HPDE6-E6E7 (cell line): ENCODE data around the gene GRIK1.

ENCODE experiments used
- DNase-seq: peaks from one replicate; pipeline ENCODE4 v3.0.0; 2011; ENCODE audit warnings: missing footprints; ENCODE audit errors: extremely low spot score

The GRIK1 gene

DNA sequence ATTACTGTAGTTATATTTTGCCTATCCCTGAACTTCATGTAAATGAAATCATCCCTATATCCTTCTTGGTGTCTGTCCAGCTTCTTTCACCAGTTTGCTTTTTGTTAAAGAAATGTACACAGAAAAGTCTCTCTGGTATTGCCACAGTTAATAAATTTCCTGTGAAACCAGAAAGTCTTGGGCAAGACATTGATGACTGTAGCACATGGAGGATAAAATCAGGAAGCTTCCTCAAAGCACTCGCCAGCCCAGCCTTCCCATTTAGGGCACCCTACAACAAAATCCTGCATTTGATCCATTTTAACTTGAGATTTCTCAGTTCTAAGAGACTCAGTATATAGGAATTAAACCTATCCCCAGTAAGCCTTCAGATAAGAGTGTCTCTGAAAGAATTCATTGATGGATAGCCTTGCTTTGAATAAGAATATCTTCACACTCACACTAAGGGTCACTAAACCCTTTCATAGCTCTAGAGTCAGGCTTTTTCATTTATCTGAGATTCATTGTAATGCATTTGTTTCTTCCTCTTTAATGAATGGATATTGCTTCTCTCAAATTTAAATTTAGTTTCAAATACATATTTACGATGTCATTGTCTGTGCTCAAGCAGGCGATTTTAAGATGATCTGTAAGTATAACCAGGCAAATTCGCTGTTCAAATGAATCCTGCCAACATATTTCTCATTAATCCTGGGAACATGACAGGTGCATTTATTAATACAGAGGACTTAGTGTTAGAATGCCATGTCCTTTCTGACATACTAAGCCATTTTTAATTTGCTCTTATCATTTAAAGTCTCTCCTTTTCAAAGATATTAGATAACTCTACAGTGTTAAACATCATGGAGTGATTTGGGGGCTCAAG is 153.1 kb downstream of the GRIK1 start:
- no peak for DNase-seq

DNA sequence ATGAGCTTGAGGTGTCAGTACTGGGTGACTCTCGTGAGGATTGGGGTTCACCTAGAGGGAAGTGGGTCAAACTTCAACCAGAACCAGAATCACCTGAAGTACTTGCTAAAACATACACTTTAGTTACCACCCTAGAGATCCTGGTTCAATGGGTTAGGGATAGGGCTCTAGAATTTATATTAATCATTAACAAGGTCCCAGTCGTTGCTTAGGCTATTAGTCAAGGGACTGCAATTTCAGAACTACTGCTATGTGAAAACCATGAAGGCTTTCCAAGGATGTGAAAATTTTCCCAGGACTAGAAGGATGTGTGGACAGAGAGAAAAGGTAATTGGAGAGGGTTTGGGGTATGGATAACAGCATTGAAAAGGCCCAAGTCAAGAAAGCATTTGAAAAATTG is 162.6 kb downstream of the GRIK1 start:
- no peak for DNase-seq

DNA sequence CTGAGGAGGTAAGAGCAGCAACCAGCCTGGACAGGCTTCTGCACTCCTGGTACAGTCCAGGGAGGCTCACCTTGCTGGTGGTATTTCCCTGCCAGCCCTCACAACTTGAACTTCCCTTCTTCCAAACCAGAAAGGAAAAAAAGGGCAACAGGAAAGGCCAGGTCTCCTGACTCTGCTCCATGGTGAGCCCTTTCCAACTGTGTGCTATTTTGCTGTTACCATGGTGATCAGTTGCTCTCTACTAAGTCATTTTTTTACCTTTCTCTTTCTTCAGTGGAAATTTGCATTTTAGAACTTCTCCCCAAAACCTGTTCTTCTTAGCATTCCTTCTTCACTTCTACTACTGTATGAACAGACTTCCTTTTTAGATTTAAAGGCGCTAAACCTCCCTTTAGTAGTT is 164.3 kb downstream of the GRIK1 start:
- DNase-seq, result no peak

- DNase-seq, result no peak
Measured at GRCh38 chr21:29771491-29772066, 168.2 kb downstream of the GRIK1 start.

DNA sequence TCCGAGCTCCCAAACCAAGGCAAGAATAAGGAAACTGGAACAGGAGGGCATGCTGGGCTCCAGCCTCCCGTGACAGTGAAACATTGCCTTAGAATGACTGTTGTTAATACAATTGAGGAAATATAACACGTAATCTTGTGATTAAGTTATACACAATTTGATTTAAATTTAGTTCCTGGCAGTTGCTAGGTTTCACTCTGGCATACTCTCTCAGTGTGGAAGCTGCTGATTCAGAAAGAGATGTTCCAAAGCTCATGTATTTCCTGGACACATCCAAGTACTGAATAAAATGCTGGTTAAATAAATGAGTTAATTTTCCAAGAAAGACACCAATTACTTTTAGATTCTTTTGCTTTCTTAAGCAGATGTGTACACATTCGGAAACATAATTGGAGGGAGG is 176.1 kb downstream of the GRIK1 start:
- DNase-seq, result no peak

GRCh38 chr21:29762570-29763082 is 177.2 kb downstream of the GRIK1 start:
- no peak for DNase-seq

DNA sequence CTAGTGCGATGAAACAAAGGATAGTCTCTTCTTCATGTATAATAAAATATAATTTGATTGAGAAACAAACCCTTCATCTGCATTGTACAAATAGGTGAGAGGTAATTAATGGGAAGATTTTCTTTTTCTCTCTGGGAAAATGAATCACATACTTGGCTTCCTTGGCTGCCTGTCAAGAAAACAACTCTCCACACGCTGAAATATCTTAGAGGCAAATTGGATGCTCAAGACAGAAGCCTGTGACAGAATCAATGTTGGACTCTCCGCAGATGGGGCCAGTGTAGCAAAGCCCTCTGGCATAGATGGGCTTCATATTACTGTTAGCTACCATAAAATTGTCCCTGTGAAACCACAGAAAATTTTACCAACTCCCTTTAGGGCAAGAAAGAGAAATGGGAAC is 186.6 kb downstream of the GRIK1 start:
- no peak for DNase-seq

- no peak for DNase-seq
Measured at GRCh38 chr21:29751473-29752185, 188.2 kb downstream of the GRIK1 start.

GRCh38 chr21:29749957-29750356 is 189.8 kb downstream of the GRIK1 start:
- DNase-seq, result no peak

DNA sequence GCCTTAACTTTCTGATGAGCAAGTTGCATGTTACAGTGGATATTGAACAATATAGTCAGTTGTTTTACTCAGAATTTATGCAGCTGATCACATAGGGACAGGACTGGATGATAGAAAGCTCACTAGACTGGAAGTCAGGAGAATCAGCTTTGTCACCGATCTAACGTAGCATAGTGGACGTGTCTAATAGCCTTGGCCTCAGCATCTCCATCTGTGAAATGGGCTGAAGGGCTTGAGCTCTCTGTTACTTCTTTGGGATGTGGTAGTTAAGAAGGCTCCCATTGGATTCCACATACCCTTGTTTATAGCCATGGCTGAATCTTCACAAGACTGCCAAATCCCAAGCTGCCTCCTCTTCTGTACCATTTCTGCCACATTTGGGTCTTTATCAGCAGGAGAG is 190.6 kb downstream of the GRIK1 start:
- DNase-seq, result no peak

GRCh38 chr21:29748391-29749167 is 191.2 kb downstream of the GRIK1 start:
- DNase-seq, result no peak

GRCh38 chr21:29741761-29742160 is 198.0 kb downstream of the GRIK1 start:
- no peak for DNase-seq

DNA sequence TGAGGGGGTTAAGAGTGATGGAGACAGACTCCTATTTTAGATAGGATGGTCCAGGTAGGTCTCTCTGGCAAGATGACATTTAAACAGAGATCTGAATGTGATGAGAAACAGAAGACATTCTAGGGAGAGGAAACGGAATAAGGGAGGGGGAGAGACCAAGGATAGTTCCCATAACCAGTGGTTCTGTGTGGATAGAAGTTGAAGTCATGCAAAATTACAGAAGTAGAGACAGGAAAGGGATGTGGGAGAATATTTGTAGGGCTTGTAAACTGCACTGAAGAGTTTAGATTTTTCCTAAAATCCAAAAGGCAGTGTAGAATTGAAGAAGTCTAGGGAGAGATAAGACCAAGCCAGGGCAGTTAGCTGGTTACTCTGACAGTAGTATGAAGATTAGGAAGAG is 200.6 kb downstream of the GRIK1 start:
- no peak for DNase-seq

- DNase-seq, result no peak
Measured at GRCh38 chr21:29738730-29739129, 201.1 kb downstream of the GRIK1 start.

DNA sequence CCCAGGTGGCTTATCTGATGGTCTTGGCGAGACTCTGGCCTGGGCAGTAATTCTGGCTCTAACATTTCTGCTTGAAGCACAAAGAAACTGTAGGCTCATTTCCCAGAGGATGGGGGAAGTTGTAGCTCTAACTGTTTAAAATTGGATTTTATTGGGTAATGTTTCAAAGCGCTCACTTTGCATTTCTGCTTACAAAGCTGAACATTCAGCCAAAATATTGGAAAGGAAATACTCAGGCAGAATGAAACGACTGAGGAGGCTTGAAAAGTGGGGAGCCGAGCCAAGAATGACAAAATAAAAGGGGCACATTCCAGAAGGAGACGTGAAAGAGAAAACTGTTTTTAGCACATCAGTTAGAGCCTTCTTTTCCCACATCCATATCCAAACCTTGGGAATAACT is 202.6 kb downstream of the GRIK1 start:
- no peak for DNase-seq

DNA sequence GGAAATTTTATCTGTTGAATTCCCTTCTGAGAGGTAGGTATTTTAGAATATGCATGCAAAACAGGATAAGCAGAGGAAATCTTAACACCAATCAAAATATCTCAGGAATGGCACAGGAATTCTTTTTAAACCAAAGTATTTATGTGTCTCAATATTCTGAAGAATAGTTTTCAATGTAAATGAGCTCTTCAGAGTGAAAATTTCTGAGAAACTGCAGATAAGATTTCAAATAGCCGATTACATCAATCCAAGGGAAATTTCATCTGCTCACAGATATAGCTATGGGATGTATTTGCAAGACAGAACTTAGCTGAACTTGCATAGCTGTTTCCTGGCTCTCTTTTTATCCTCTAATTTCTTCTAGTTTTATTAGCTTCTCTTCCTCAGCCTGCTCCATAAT is 209.5 kb downstream of the GRIK1 start:
- no peak for DNase-seq

- no peak for DNase-seq
Measured at GRCh38 chr21:29726044-29726443, 213.8 kb downstream of the GRIK1 start.

DNA sequence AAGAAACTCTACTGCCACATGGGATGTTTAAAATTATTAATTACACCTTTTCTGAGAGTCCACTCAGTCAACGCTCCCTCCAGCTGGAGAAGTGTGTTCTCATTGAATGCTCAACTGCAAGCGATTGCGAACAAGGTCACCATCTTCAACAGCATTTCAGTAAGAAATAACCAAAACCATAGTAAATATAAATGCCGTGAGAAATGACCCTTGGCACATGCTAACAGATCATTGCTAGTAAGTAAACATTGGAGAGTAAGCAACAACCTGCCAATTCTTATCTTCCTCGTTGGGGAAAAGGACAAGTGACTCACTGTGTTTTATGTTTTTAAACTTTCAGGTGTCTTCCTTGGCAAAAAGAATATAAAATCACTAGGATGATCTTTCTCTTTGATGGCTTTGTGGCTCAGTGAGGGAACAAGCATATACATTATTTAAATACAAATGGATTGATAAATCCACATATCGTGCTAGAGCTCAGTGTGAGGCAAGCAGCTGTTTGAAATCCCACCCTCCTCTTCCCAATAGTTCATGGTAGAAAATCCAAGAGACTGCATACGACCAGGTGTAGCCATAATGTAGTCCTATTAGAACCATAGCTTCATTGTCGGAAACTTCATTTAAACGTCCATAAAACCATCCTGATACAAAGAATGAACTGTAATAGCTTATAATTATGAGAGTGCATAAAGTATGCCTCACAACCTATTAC is 214.6 kb downstream of the GRIK1 start:
- no peak for DNase-seq

GRCh38 chr21:29721964-29722363 is 217.8 kb downstream of the GRIK1 start:
- no peak for DNase-seq

DNA sequence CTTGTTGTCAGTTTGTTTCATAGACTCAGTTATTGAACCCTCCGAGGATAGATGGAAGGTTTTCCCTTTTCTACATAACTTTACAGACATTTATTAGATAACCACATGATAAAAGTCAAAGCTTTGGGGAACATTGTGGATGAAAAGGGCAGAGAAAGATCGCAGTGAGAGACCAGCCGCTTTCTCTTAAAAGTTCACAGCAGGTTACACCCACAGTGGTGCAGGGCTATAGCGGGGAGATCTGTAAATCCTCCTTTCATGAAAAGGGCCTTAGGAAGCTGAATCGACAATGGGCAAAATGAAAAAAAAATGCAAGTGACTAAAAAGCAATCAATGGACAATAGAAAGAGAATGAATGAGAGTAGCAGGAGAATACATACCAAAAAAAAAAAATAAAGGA is 218.6 kb downstream of the GRIK1 start:
- DNase-seq, result no peak

DNA sequence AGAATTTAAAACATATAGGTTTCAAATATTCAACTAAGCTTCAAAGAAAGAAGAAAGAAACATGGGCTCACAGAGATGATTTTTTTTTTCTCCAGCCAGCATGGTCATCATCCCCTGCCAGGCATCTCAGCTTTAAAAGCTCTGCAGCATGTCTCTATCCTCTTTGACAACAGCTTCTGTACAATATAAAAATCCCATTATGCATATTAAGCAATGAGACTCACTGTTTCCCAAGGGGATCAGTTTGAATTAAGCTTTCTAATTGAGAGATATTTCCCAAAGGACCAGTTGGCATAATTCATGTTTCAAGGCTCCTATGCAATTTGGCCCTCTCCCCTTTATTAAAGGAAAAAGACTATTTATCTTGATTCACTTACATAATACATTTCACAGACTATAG is 220.3 kb downstream of the GRIK1 start:
- DNase-seq, result no peak
